Parathyroid adenoma (tissue), 2 donors: ENCODE data around the gene DPYD.

ENCODE experiments used
- H2AFZ ChIP-seq: fragments of 300-600 bp; sonication (generic); one replicate; pipeline ENCODE4 v1.7.0; 2017; ENCODE audit warnings: antibody characterized with exemption, mild to moderate bottlenecking
- H3K27ac ChIP-seq: fragments of 300-600 bp; sonication (generic); one replicate; pipeline ENCODE4 v1.7.0; 2017
- H3K27me3 ChIP-seq: fragments of 300-600 bp; sonication (generic); one replicate; pipeline ENCODE4 v1.7.0; 2017; ENCODE audit warnings: low read length; ENCODE audit not compliant: control insufficient read depth, insufficient read depth
- H3K36me3 ChIP-seq: fragments of 300-600 bp; sonication (generic); one replicate; pipeline ENCODE4 v1.7.0; 2017; ENCODE audit warnings: low read length; ENCODE audit not compliant: control insufficient read depth, insufficient read depth
- H3K4me1 ChIP-seq: fragments of 300-600 bp; sonication (generic); one replicate; pipeline ENCODE4 v1.7.0; 2017; ENCODE audit warnings: control low read depth
- H3K4me2 ChIP-seq: fragments of 300-600 bp; sonication (generic); one replicate; pipeline ENCODE4 v1.7.0; 2017; ENCODE audit warnings: low read length
- H3K4me3 ChIP-seq: fragments of 300-600 bp; sonication (generic); one replicate; pipeline ENCODE4 v1.7.0; 2017; ENCODE audit warnings: low read depth, low read length
- H3K79me2 ChIP-seq: fragments of 300-600 bp; sonication (generic); one replicate; pipeline ENCODE4 v1.7.0; 2017; ENCODE audit warnings: control low read depth
- H3K9ac ChIP-seq: fragments of 300-600 bp; sonication (generic); one replicate; pipeline ENCODE4 v1.7.0; 2017; ENCODE audit warnings: mild to moderate bottlenecking
- H3K9me3 ChIP-seq: fragments of 300-600 bp; sonication (generic); one replicate; pipeline ENCODE4 v1.7.0; 2017; ENCODE audit warnings: low read length; ENCODE audit not compliant: control insufficient read depth
- TF ChIP-seq, protein P1 (sequence below): fragments of 300-600 bp; sonication (generic); IDR thresholded peaks from one replicate; pipeline ENCODE4 v1.7.0; 2017; ENCODE audit warnings: antibody characterized with exemption, mild to moderate bottlenecking
- donor health status: primary hyperparathyroidism.

The DPYD gene

DNA sequence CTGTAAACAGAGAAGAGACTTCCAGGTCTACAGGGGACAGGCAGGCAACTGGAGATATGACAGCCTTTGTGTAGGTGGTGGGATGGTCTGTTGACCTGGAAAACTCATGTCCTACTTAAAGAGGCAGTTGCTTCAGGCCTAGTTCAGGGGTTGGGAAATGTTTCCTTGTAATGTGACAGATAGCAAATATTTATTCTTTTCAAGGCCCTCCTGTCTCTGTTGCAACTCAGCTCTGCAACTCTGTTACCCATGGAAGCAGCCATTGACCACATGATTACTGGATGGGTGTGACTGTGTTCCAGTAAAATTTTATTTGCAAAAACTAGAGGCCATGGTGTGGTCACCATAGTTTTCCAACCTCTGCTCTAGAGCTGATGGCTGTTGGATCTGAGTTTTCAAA lies 857.3 kb downstream of the DPYD start:
- no peaks in the 10 kb centered on the region for H3K4me1 ChIP-seq
- H3K9me3 ChIP-seq = no peaks in the 10 kb centered on the region
- H3K4me3 ChIP-seq = no peak overlapping the region
- H2AFZ ChIP-seq = no peak overlapping the region
- H3K27me3 ChIP-seq = no peaks in the 10 kb centered on the region
- H3K36me3 ChIP-seq = no peaks in the 10 kb centered on the region
- H3K27ac ChIP-seq = no peak overlapping the region
- no peaks in the 10 kb centered on the region for H3K79me2 ChIP-seq
- TF ChIP-seq, protein P1, sequence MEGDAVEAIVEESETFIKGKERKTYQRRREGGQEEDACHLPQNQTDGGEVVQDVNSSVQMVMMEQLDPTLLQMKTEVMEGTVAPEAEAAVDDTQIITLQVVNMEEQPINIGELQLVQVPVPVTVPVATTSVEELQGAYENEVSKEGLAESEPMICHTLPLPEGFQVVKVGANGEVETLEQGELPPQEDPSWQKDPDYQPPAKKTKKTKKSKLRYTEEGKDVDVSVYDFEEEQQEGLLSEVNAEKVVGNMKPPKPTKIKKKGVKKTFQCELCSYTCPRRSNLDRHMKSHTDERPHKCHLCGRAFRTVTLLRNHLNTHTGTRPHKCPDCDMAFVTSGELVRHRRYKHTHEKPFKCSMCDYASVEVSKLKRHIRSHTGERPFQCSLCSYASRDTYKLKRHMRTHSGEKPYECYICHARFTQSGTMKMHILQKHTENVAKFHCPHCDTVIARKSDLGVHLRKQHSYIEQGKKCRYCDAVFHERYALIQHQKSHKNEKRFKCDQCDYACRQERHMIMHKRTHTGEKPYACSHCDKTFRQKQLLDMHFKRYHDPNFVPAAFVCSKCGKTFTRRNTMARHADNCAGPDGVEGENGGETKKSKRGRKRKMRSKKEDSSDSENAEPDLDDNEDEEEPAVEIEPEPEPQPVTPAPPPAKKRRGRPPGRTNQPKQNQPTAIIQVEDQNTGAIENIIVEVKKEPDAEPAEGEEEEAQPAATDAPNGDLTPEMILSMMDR = no peak
- H3K4me2 ChIP-seq = no peak overlapping the region
- H3K9ac ChIP-seq = no peak overlapping the region

- H3K9me3 ChIP-seq = no peaks in the 10 kb centered on the region
- no peak overlapping the region for H3K4me2 ChIP-seq
- no peaks in the 10 kb centered on the region for H3K27me3 ChIP-seq
- no peak overlapping the region for H3K4me3 ChIP-seq
- no peaks in the 10 kb centered on the region for H3K36me3 ChIP-seq
- no peaks in the 10 kb centered on the region for H3K79me2 ChIP-seq
- no peaks in the 10 kb centered on the region for H3K4me1 ChIP-seq
- no peak overlapping the region for H3K9ac ChIP-seq
- no peak overlapping the region for H3K27ac ChIP-seq
- TF ChIP-seq, protein P1 = no peak
- no peak overlapping the region for H2AFZ ChIP-seq
Measured at GRCh38 chr1:97061604-97062003, 859.2 kb downstream of the DPYD start.

DNA sequence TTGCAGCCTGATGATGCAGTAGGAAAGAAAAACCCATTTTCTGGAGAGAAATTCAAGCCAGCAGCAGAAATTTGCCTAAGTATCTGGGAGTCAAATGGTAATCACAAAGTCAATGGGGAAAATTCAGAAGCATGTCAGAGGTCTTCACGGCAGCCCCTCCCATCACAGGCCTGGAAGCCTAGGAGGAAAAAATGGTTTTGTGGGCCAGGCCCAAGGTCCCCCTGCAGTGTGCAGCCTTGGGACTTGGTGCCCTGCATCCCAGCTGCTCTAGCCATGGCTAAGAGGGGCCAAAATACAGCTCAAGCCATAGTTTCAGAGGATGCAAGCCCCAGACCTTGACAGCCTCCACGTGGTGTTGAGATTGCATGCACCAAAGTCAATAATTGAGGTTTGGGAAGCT lies 864.4 kb downstream of the DPYD start:
- no peak overlapping the region for H3K27ac ChIP-seq
- H3K36me3 ChIP-seq = no peaks in the 10 kb centered on the region
- H3K4me2 ChIP-seq = no peak overlapping the region
- no peaks in the 10 kb centered on the region for H3K9me3 ChIP-seq
- H3K79me2 ChIP-seq = no peaks in the 10 kb centered on the region
- H2AFZ ChIP-seq = no peak overlapping the region
- no peak overlapping the region for H3K4me3 ChIP-seq
- no peak overlapping the region for H3K9ac ChIP-seq
- TF ChIP-seq, protein P1 = no peak
- H3K27me3 ChIP-seq = no peaks in the 10 kb centered on the region
- no peaks in the 10 kb centered on the region for H3K4me1 ChIP-seq

GRCh38 chr1:97053268-97053667 lies 867.6 kb downstream of the DPYD start:
- H3K9ac ChIP-seq = no peak overlapping the region
- no peaks in the 10 kb centered on the region for H3K4me1 ChIP-seq
- H3K27me3 ChIP-seq = no peaks in the 10 kb centered on the region
- no peak overlapping the region for H3K4me2 ChIP-seq
- H3K4me3 ChIP-seq = no peak overlapping the region
- no peaks in the 10 kb centered on the region for H3K9me3 ChIP-seq
- H2AFZ ChIP-seq = no peak overlapping the region
- TF ChIP-seq, protein P1 = no peak
- H3K27ac ChIP-seq = no peak overlapping the region
- H3K36me3 ChIP-seq = no peaks in the 10 kb centered on the region
- no peaks in the 10 kb centered on the region for H3K79me2 ChIP-seq

- no peak overlapping the region for H3K9ac ChIP-seq
- H2AFZ ChIP-seq = no peak overlapping the region
- no peak overlapping the region for H3K27ac ChIP-seq
- TF ChIP-seq, protein P1 = no peak
- no peaks in the 10 kb centered on the region for H3K9me3 ChIP-seq
- H3K36me3 ChIP-seq = no peaks in the 10 kb centered on the region
- no peaks in the 10 kb centered on the region for H3K4me1 ChIP-seq
- no peak overlapping the region for H3K4me3 ChIP-seq
- H3K4me2 ChIP-seq = no peak overlapping the region
- H3K27me3 ChIP-seq = no peaks in the 10 kb centered on the region
- no peaks in the 10 kb centered on the region for H3K79me2 ChIP-seq
Measured at GRCh38 chr1:97051823-97052222, 869.0 kb downstream of the DPYD start.
